ENCODE results near the gene KITLG.

- TF ChIP-seq, protein P1, sequence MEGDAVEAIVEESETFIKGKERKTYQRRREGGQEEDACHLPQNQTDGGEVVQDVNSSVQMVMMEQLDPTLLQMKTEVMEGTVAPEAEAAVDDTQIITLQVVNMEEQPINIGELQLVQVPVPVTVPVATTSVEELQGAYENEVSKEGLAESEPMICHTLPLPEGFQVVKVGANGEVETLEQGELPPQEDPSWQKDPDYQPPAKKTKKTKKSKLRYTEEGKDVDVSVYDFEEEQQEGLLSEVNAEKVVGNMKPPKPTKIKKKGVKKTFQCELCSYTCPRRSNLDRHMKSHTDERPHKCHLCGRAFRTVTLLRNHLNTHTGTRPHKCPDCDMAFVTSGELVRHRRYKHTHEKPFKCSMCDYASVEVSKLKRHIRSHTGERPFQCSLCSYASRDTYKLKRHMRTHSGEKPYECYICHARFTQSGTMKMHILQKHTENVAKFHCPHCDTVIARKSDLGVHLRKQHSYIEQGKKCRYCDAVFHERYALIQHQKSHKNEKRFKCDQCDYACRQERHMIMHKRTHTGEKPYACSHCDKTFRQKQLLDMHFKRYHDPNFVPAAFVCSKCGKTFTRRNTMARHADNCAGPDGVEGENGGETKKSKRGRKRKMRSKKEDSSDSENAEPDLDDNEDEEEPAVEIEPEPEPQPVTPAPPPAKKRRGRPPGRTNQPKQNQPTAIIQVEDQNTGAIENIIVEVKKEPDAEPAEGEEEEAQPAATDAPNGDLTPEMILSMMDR (IDR thresholded peaks at IDR 0.05): no peak
- no peak for TF ChIP-seq POLR2A (IDR thresholded peaks at IDR 0.05)
Observed at GRCh38 chr12:88559199-88559598, 21.1 kb downstream of the KITLG start.

All from adrenal gland (tissue), 5 donors.